K562 (cell line): ENCODE data around the gene SYNRG. TPM values are rescaled to one million over a fixed set of nuclear protein-coding genes. Genes with fewer than 3 reads are reported as not detected.

Experiments used
- ARID1B ChIP-seq: fragments of 450-650 bp; IDR thresholded peaks from 2 replicates; pipeline ENCODE4 v1.6.1; 2016; ENCODE audit warnings: antibody characterized with exemption, mild to moderate bottlenecking, inconsistent platforms
- ATF2 ChIP-seq: sonication (generic); formaldehyde crosslinking; IDR thresholded peaks from 2 replicates; pipeline ENCODE4 v1.8.1; 2022; ENCODE audit warnings: missing genetic modification reagents
- BRD9 ChIP-seq: fragments of 450-650 bp; IDR thresholded peaks from 2 replicates; pipeline ENCODE4 v1.6.1; 2018; ENCODE audit warnings: low read depth; ENCODE audit not compliant: partially characterized antibody
- ETS2 ChIP-seq: IDR thresholded peaks from 2 replicates; pipeline ENCODE4 v1.6.1; 2016; ENCODE audit warnings: borderline replicate concordance, missing genetic modification characterization, mild to moderate bottlenecking, moderate library complexity, missing compliant biosample characterization; ENCODE audit not compliant: poor library complexity, severe bottlenecking
- HNRNPL ChIP-seq: fragments of 200-400 bp; formaldehyde crosslinking; IDR thresholded peaks from 2 replicates; pipeline ENCODE4 v1.6.1; 2017; ENCODE audit warnings: low read depth, mild to moderate bottlenecking, low read length
- MAFF ChIP-seq: IDR thresholded peaks from 2 replicates; pipeline ENCODE4 v1.6.1; 2012; ENCODE audit warnings: low read length, improper control_type of control experiment
- MAFK ChIP-seq: IDR thresholded peaks from 2 replicates; pipeline ENCODE4 v1.6.1; 2011; ENCODE audit warnings: low read length, improper control_type of control experiment
- MYBL2 ChIP-seq, 2 experiments: fragments of 450-650 bp in 1 of 2; sonication (generic) in 1 of 2; formaldehyde crosslinking in 1 of 2; IDR thresholded peaks; 2 replicates each; pipeline versions ENCODE4 v1.6.1 to v1.8.1; 2017 to 2022; ENCODE audit warnings: borderline replicate concordance in 1 of 2, inconsistent platforms in 1 of 2, low read depth in 1 of 2, mild to moderate bottlenecking in 1 of 2, missing genetic modification reagents in 1 of 2, moderate library complexity in 1 of 2
- MYNN ChIP-seq, 2 experiments: sonication (generic); formaldehyde crosslinking in 1 of 2; IDR thresholded peaks; 2 replicates each; pipeline versions ENCODE4 v1.5.0 to v1.6.1; 2016 to 2020; ENCODE audit warnings: antibody characterized with exemption in 1 of 2, missing genetic modification reagents in 1 of 2
- NR2C2 ChIP-seq, 2 experiments: fragments of 200-800 bp in 1 of 2; sonication (Bioruptor generic) in 1 of 2; sonication (generic) in 1 of 2; formaldehyde crosslinking in 1 of 2; IDR thresholded peaks; 2 replicates each; pipeline versions ENCODE4 v1.6.1 to v1.8.0; 2016 to 2022; ENCODE audit warnings: mild to moderate bottlenecking in 1 of 2, missing compliant biosample characterization in 1 of 2, missing genetic modification characterization in 1 of 2, missing genetic modification reagents in 1 of 2
- PURB ChIP-seq: sonication (generic); formaldehyde crosslinking; IDR thresholded peaks from 2 replicates; pipeline ENCODE4 v1.9.0; 2021; ENCODE audit warnings: low read depth, mild to moderate bottlenecking, missing genetic modification reagents
- SIN3A ChIP-seq, 2 experiments: fragments of 150-350 bp in 1 of 2; IDR thresholded peaks; 2 replicates each; pipeline ENCODE4 v1.6.1; 2011 to 2016; ENCODE audit warnings: borderline replicate concordance in 2 of 2, low read depth in 2 of 2, low read length in 2 of 2, mild to moderate bottlenecking in 2 of 2, moderate library complexity in 2 of 2; ENCODE audit not compliant: control insufficient read depth in 1 of 2
- SIX5 ChIP-seq, 2 experiments: IDR thresholded peaks; 2 replicates each; pipeline ENCODE4 v1.6.1; 2011; ENCODE audit warnings: low read length in 2 of 2, borderline replicate concordance in 1 of 2, low read depth in 1 of 2, mild to moderate bottlenecking in 1 of 2, moderate library complexity in 1 of 2; ENCODE audit not compliant: insufficient read depth in 1 of 2
- TRIM28 ChIP-seq: fragments of 450-650 bp; IDR thresholded peaks from 2 replicates; pipeline ENCODE4 v1.6.1; 2017
- USF2 ChIP-seq: sonication (generic); formaldehyde crosslinking; IDR thresholded peaks from 2 replicates; pipeline ENCODE4 v1.5.0; 2020; ENCODE audit warnings: missing genetic modification reagents
- ZNF197 ChIP-seq: fragments of 200-800 bp; sonication (Bioruptor generic); IDR thresholded peaks from 2 replicates; pipeline ENCODE4 v1.6.1; 2016; ENCODE audit warnings: low read depth, missing genetic modification characterization, missing compliant biosample characterization
- ZNF644 ChIP-seq: fragments of 200-800 bp; sonication (Bioruptor generic); IDR thresholded peaks from 2 replicates; pipeline ENCODE4 v1.6.1; 2016; ENCODE audit warnings: low read depth, missing genetic modification characterization, missing compliant biosample characterization
- polyA plus RNA-seq, 8 experiments: library from polyadenylated mRNA; depleted of rRNA in 4 of 8; stranded (reverse) in 5 of 8; unstranded in 3 of 8; fragments of >200 nt; fragmentation: Nextera tagmentation in 2 of 8; fragmentation: Illumina TruSeq in 1 of 8; extraction: Ambion mirVana in 2 of 8; extraction: Trizol in 1 of 8; gene quantifications; 2 replicates each; pipeline versions ENCODE4 v1.2.1 to v1.2.3, GENCODE V29; 2011 to 2014; ENCODE audit warnings: inconsistent platforms in 1 of 8, missing spikeins in 1 of 8
- total RNA-seq, 7 experiments: library from RNA; depleted of rRNA in 6 of 7; stranded (reverse); fragments of >200 nt in 6 of 7; fragmentation: Illumina TruSeq in 2 of 7; extraction: Trizol in 2 of 7; gene quantifications; 2 replicates each; pipeline versions ENCODE4 v1.2.1 to v1.2.3, GENCODE V29; 2011 to 2021; ENCODE audit warnings: low replicate concordance in 1 of 7
- TF ChIP-seq, protein P1 (sequence below): fragments of 450-650 bp; IDR thresholded peaks from 2 replicates; pipeline ENCODE4 v1.7.1; 2018; ENCODE audit warnings: mild to moderate bottlenecking, low read depth; ENCODE audit not compliant: partially characterized antibody
- TF ChIP-seq, protein P2 (sequence below): sonication (generic); formaldehyde crosslinking; IDR thresholded peaks from 2 replicates; pipeline ENCODE4 v1.8.0; 2022; ENCODE audit warnings: mild to moderate bottlenecking, missing genetic modification reagents, borderline replicate concordance

Gene SYNRG
- total and polyA plus RNA-seq, 9 of the 15 experiments (the other 6 are each of a cell fraction or from before 2014, with no cell fraction given): 2.9 to 28.2 (median 15.1) TPM

GRCh38 chr17:37488607-37489196 is 120.5 kb downstream of the SYNRG start (continued):
- TF ChIP-seq PURB: no peak
- no peak for TF ChIP-seq BRD9
- no peak for TF ChIP-seq ARID1B
- no peak for TF ChIP-seq HNRNPL
- TF ChIP-seq USF2 (CRISPR knock-in tag): peak; percentile 39
- TF ChIP-seq ZNF644 (tag): no peak
- 0 out of 4 replicates have a peak, but pooled peaks have one; percentile 10 to 24 for TF ChIP-seq SIN3A (IDR thresholded peaks at IDR 0.05; ENCODE audit: borderline replicate concordance in 2 of 2, control insufficient read depth in 1 of 2, low read depth in 2 of 2, low read length in 2 of 2)
- no peak for TF ChIP-seq TRIM28
- 0 out of 2 replicates have a peak, but pooled peaks have one; percentile 22 for TF ChIP-seq MYNN (IDR thresholded peaks at IDR 0.05)
- TF ChIP-seq MYNN (CRISPR knock-in tag; IDR thresholded peaks at IDR 0.05): no peak
- no peak for TF ChIP-seq SIX5 (IDR thresholded peaks at IDR 0.05; ENCODE audit: borderline replicate concordance in 1 of 2, insufficient read depth in 1 of 2, low read depth in 1 of 2, low read length in 2 of 2)
- no peak for TF ChIP-seq ZNF197 (CRISPR knock-in tag)
- TF ChIP-seq MAFK: peak; percentile 86
- no peak for TF ChIP-seq MYBL2 (IDR thresholded peaks at IDR 0.05; ENCODE audit: low read depth)
- no peak for TF ChIP-seq MYBL2 (CRISPR knock-in tag; IDR thresholded peaks at IDR 0.05; ENCODE audit: borderline replicate concordance)
- peak; percentile 77 for TF ChIP-seq MAFF
- TF ChIP-seq ATF2 (CRISPR knock-in tag): no peak
- TF ChIP-seq, protein P1, sequence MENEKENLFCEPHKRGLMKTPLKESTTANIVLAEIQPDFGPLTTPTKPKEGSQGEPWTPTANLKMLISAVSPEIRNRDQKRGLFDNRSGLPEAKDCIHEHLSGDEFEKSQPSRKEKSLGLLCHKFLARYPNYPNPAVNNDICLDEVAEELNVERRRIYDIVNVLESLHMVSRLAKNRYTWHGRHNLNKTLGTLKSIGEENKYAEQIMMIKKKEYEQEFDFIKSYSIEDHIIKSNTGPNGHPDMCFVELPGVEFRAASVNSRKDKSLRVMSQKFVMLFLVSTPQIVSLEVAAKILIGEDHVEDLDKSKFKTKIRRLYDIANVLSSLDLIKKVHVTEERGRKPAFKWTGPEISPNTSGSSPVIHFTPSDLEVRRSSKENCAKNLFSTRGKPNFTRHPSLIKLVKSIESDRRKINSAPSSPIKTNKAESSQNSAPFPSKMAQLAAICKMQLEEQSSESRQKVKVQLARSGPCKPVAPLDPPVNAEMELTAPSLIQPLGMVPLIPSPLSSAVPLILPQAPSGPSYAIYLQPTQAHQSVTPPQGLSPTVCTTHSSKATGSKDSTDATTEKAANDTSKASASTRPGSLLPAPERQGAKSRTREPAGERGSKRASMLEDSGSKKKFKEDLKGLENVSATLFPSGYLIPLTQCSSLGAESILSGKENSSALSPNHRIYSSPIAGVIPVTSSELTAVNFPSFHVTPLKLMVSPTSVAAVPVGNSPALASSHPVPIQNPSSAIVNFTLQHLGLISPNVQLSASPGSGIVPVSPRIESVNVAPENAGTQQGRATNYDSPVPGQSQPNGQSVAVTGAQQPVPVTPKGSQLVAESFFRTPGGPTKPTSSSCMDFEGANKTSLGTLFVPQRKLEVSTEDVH: no peak
- TF ChIP-seq ETS2 (tag): no peak
- TF ChIP-seq, protein P2, sequence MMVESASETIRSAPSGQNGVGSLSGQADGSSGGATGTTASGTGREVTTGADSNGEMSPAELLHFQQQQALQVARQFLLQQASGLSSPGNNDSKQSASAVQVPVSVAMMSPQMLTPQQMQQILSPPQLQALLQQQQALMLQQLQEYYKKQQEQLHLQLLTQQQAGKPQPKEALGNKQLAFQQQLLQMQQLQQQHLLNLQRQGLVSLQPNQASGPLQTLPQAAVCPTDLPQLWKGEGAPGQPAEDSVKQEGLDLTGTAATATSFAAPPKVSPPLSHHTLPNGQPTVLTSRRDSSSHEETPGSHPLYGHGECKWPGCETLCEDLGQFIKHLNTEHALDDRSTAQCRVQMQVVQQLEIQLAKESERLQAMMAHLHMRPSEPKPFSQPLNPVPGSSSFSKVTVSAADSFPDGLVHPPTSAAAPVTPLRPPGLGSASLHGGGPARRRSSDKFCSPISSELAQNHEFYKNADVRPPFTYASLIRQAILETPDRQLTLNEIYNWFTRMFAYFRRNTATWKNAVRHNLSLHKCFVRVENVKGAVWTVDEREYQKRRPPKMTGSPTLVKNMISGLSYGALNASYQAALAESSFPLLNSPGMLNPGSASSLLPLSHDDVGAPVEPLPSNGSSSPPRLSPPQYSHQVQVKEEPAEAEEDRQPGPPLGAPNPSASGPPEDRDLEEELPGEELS: no peak
- TF ChIP-seq NR2C2 (CRISPR knock-in tag; IDR thresholded peaks at IDR 0.05): no peak
- TF ChIP-seq NR2C2 (tag; IDR thresholded peaks at IDR 0.05): no peak
